ENCODE results near the gene PCDHGB3. TPM values are rescaled to one million over a fixed set of nuclear protein-coding genes. Genes with fewer than 3 reads are reported as not detected.

Gene PCDHGB3
- total RNA-seq, 1 experiment from 2014 or later: 0.49 TPM

- in situ Hi-C loops (cut with HindIII; ENCODE audit: low pct_unique_long_range_greater_than_20kb, low sequenced_read_pairs): no loop called here
- ATAC-seq (no peak), DNase-seq (ENCODE audit: low read depth, low spot score) (no peak)
- intact Hi-C loops (cut with micrococcal nuclease; ENCODE audit: unreplicated experiment): loop anchor here (10.0 kb wide), 1 partner anchor 173 kb away; no protein-coding TSS in a partner anchor
- H3K9me3 ChIP-seq (ENCODE audit: control insufficient read depth, insufficient read depth, low read depth, low read length): no peaks in the 10 kb centered on the region
- no TSS peak for BruUV-seq (replicated peaks)
- H3K27ac ChIP-seq (ENCODE audit: low read length): no peak overlapping the region
- H3K27me3 ChIP-seq (ENCODE audit: control insufficient read depth, insufficient read depth, low read length): no peaks in the 10 kb centered on the region; the same call in 1 of the 2 replicates
- ChIA-PET CTCF (no interaction called here), POLR2A (no interaction called here)
- no peaks in the 10 kb centered on the region for H3K36me3 ChIP-seq (ENCODE audit: control insufficient read depth, insufficient read depth, low read length)
- no peak overlapping the region for H3K4me3 ChIP-seq (ENCODE audit: low read depth in 2 of 2, low read length in 2 of 2)
- no peaks in the 10 kb centered on the region for H3K4me1 ChIP-seq (ENCODE audit: control insufficient read depth, insufficient read depth, low read length)
- no peak for TF ChIP-seq SIN3A (IDR thresholded peaks at IDR 0.05; ENCODE audit: borderline replicate concordance, insufficient read depth, low read depth, low read length)
- TF ChIP-seq REST (IDR thresholded peaks at IDR 0.05; ENCODE audit: insufficient read depth in 1 of 2, low read depth in 2 of 2, low read length in 1 of 2): no peak
- TF ChIP-seq, protein P1, sequence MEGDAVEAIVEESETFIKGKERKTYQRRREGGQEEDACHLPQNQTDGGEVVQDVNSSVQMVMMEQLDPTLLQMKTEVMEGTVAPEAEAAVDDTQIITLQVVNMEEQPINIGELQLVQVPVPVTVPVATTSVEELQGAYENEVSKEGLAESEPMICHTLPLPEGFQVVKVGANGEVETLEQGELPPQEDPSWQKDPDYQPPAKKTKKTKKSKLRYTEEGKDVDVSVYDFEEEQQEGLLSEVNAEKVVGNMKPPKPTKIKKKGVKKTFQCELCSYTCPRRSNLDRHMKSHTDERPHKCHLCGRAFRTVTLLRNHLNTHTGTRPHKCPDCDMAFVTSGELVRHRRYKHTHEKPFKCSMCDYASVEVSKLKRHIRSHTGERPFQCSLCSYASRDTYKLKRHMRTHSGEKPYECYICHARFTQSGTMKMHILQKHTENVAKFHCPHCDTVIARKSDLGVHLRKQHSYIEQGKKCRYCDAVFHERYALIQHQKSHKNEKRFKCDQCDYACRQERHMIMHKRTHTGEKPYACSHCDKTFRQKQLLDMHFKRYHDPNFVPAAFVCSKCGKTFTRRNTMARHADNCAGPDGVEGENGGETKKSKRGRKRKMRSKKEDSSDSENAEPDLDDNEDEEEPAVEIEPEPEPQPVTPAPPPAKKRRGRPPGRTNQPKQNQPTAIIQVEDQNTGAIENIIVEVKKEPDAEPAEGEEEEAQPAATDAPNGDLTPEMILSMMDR (IDR thresholded peaks at IDR 0.05): no peak
- TF ChIP-seq POLR2AphosphoS5 (IDR thresholded peaks at IDR 0.05; ENCODE audit: low read depth, low read length): no peak
- TF ChIP-seq TCF7L2 (IDR thresholded peaks at IDR 0.05; ENCODE audit: low read depth, low read length): no peak
Measured at GRCh38 chr5:141351591-141351990, 18.5 kb upstream of the PCDHGB3 start.

- ATAC-seq (no peak), DNase-seq (ENCODE audit: low read depth, low spot score) (no peak)
- Histone ChIP-seq H3K9me3 (ENCODE audit: control insufficient read depth, insufficient read depth, low read depth, low read length) (no peaks in the 10 kb centered on the region), H3K36me3 (ENCODE audit: control insufficient read depth, insufficient read depth, low read length) (no peaks in the 10 kb centered on the region), H3K27ac (ENCODE audit: low read length) (no peak within 1 kb of the TSS), H3K4me1 (ENCODE audit: control insufficient read depth, insufficient read depth, low read length) (no peaks in the 10 kb centered on the region), H3K4me3 (ENCODE audit: low read depth in 2 of 2, low read length in 2 of 2) (no peak within 1 kb of the TSS), H3K27me3 (ENCODE audit: control insufficient read depth, insufficient read depth, low read length) (no peaks in the 10 kb centered on the region; the same call in 1 of the 2 replicates)
- in situ Hi-C loops (cut with HindIII; ENCODE audit: low pct_unique_long_range_greater_than_20kb, low sequenced_read_pairs): no loop called here
- POLR2A ChIA-PET: interaction anchor here (0.6 kb wide), 1 partner anchor 247 kb away, joined by 3 read pairs; no protein-coding TSS in a partner anchor
- TF ChIP-seq TCF7L2 (IDR thresholded peaks at IDR 0.05; ENCODE audit: low read depth, low read length) (no peak), POLR2AphosphoS5 (IDR thresholded peaks at IDR 0.05; ENCODE audit: low read depth, low read length) (no peak), REST (IDR thresholded peaks at IDR 0.05; ENCODE audit: insufficient read depth in 1 of 2, low read depth in 2 of 2, low read length in 1 of 2) (no peak), SIN3A (IDR thresholded peaks at IDR 0.05; ENCODE audit: borderline replicate concordance, insufficient read depth, low read depth, low read length) (no peak)
- TF ChIP-seq, protein P1 (IDR thresholded peaks at IDR 0.05): peak; percentile 54
- BruUV-seq (replicated peaks): no TSS peak
- CTCF ChIA-PET: no interaction called here
- intact Hi-C loops (cut with micrococcal nuclease; ENCODE audit: unreplicated experiment): loop anchor here (10.0 kb wide), 1 partner anchor 170 kb away; no protein-coding TSS in a partner anchor
Measured at GRCh38 chr5:141354900-141355469, 15.1 kb upstream of the PCDHGB3 start, which contains the start of gene PCDHGA4. Gene PCDHGA4 (plus strand): TSS chr5:141355021. CDS start chr5:141355108, 87 bp downstream.
